CD4-positive, alpha-beta T cell treated with Interleukin-2 at 100 ng/mL for 4 hours (primary cell): ENCODE data around the gene DAGLB.
"Not testable (repeated sequence)": the region's sequence is repeated elsewhere in the genome, so short reads cannot be mapped to it uniquely, and the experiment has no call there.

Experiments used
- DNase-seq: peaks from one replicate; pipeline ENCODE4 v3.0.0-alpha.2; 2020; ENCODE audit warnings: low spot score

DAGLB gene

DNA sequence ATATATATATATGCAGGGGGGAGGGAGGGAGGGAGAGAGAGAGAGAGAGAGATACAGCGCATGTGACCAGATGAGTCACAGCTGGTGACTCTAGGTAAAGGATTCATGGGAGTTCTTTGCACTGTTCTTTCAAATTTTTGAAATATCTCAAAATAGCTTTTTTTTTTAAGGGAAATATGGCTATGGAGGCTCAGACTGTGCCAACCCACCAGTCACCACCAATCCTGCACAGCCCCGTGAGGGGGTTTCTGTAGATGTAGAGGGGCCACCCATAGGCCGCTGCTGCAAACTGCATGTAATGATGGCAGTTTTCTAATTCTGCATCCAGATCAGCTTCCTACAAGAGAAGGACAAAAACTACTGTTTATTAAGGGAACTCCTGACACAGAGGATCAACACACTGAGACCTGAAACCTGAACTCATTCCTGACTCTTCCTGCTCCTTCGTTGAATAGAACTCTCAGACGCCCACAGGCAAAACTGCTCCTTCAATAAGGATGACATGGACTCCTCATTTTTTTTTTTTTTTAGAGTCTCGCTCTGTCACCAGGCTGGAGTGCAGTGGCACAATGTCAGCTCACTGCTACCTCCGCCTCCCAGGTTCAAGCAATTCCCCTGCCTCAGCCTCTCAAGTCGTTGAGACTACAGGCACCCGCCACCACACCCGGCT, 17.3 kb downstream of the DAGLB start:
- DNase-seq = no peak

DNA sequence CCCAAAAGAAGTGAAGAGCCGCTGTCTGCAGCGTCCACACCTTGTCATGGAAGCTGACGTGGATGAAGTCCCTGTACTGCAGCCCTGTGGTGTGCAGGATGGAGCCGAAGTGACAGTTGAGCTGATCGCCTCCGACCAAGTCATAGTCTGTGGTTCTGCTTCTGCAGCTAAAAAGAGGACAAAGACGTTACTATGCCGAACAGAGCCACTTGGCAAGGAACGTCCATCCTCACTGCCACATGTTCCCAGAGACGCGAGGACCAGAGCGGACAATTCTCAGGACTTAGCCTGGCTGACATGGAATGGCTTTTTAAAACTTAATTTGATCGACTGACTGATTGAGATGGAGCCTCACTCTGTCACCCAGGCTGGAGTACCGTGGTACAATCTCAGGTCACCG, 21.8 kb downstream of the DAGLB start:
- no peak for DNase-seq

- no peak for DNase-seq
Measured at GRCh38 chr7:6423942-6424701, 23.6 kb downstream of the DAGLB start.

DNA sequence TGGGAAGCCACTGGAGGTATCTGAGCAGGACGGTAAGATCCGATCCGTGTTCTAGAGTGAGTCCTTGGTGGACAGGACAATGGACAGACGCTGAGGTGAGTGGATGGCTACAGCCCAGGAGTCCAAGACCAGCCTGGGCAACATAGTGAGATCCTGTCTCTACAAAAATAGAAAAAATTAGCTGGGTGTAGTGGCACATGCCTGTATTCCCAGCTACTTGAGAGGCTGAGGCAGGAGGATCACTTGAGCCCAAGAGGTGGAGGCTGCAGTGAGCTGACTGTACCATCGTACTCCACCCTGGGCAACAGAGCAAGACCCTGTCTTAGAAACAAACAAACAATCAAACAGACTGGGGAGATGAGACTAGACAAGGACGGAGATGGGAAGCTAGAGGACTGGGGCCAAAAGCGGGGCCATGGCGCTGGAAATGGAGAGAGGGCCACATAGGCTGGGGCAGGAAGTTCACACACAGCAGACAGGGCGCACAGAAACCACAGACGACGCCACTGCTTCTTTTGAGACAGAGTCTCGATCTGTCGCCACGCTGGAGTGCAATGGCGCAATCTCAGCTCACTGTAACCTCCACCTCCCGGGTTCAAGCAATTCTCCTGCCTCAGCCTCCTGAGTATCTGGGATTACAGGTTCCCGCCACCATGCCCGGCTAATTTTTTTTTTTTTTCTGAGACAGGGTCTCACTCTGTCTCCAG, 24.7 kb downstream of the DAGLB start:
- no peak for DNase-seq

DNA sequence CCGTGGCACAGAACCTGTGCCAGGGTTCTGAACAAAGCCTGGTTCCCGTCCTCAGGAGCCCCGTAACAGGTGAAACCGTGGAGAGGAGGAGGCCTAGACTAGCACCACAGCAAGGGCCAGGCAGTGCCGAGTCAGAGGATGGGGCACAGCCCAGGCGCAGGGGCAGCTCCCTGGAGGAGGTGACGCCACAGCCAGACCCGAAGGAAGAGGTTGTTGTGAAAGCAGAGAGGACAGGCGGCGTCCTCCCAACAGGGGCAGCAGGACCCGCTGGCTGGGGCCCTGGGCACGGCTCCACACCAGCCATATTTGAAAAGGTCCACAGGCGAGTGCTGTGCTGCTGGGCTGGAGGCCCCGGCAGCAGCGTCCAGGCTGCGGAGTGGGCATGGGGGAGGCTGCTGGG, 25.7 kb downstream of the DAGLB start:
- no peak for DNase-seq

GRCh38 chr7:6420680-6421079, 27.1 kb downstream of the DAGLB start:
- no peak for DNase-seq

GRCh38 chr7:6419310-6419773, 28.4 kb downstream of the DAGLB start:
- no peak for DNase-seq

DNA sequence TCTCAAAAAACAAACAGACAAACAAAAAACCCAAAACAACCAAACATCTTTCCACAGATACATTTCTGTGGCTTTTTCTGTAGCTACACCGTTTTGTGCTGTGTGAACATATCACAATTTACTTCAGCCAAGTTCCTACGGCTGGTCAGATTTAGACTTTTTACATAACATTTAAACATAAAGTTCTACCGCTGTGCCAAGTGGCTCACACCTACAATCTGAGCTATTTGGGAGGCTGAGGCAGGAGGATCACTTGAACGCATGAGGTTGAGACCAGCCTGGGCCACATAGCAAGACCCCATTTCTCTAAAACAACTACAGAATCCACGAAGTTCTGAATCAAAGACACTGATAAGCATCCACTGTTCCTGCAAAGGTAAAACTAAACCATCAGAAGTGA, 30.3 kb downstream of the DAGLB start:
- DNase-seq = no peak

DNA sequence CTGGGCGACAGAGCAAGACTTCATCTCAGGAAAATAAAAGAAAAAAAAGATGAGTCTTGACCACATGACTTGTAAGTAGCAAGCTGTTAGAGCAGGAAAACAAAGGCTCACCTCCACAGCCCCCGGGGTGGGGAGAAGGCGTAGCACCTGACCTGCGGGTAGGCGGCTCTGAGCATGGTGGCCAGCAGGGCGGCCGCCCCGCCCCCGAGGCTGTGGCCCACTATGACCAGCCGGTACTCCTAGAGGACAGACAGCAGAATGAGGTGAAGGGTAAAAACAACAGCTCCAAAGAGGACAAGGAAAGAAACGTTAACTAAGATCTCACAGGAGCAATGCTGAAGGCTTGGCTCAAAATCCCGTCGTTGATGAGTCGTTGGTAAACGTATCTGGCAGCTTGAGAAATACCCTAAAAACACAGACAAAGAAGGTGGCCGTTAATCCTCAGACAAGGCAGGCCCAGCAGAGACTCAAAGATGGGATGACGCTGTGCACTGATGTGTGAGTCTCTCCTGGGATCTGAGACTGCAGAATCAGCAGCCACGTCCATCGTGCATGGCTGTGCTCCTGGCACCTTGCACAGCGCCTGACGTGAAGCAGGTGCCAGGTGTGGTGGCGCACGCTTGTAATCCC, 31.1 kb downstream of the DAGLB start:
- no peak for DNase-seq

DNA sequence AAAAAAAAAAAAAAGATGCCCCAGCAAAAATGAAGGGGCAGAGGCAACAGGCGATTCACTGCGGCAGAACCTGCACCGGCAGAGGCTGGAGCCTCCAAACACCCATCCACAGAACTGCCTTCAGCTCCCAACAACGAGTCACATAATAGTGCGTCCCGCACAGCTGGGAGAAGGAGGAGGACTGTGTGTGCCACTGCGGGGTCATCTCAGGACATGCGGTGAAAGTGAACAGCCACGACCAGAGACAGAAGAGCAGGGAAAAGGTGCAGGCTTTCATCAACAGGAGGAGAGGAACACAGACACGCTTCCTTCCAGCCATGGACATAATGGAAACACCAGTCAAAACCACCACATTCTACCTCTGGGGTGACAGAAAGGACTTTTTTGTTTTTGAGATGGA, 34.1 kb downstream of the DAGLB start:
- no peak for DNase-seq

- DNase-seq = no peak
Measured at GRCh38 chr7:6409944-6410693, 37.6 kb downstream of the DAGLB start.

DNA sequence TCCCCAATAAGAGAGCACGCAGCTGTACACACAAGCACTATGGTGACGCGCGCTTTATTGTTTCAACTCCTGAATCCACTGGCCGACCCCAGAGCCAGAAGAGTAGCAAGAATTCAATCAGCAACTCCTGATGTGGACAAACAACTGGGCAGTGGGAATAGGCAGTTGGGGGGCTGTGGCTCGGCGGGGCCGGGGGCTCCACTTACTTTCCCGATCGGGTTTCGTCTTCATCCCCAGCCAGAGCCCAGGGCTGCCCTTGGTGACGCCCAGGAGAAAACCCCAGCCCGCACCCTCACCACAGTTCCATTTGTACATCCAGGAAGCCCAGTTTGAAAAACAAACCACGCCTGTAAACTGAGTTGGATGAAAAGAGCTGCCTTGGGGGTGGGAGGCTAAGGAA, 38.7 kb downstream of the DAGLB start:
- no peak for DNase-seq

DNA sequence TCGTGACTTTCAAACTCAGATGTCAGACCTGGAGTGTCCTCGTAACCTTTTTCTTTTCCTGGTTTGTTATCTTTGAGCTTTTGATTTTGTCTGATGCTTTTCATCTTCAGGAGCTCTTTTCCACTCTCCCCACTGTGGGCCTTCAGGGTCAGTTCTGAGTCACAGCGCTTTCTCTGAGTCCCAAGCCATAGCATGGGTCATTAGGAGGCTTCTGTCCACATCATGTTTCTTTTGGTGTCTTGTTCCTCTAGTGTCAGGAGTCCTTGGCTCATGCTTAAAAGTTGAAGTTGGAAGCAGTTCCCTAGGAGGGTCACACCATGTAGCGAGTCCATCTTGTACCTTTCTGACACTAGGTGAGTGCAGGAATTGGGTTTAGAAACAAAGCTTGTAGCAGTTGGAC, 40.3 kb downstream of the DAGLB start:
- DNase-seq = no peak

DNA sequence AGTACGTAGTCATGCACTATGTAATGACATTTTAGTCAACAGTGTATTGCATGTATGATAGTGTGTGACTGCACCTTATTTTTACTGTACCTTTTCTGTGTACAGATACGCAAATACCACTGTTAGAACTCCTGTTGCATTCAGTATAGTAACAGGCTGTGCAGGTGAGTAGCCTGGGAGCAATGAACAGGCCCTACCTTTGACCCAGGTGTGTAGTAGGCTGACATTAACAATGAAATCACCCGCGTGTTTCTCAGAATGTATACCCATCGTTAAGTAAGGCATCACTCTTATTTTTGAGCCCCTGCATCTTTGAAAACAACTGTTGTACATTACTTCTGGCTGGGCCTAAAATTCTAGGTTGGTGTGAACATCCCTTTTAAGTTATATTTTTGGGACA, 41.6 kb downstream of the DAGLB start:
- DNase-seq = no peak

DNA sequence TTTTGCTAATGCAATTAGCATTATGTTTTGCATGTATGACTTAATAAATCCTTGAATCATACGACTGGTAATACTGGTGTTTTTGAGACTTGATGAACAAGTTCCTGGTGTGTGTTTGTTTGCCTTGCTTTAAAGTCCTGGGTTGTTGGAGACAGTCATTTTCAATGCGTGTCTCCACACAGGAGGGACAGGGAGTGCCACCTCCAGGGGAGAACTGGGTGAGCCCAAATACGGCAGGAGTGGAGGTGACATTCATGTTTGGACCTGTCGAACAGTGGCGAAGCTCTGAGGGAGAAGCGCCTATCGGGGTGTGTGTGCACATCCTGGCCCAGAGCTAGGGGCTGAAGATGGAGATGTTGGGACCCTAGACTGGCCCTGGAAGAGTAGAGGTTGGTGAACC, 43.8 kb downstream of the DAGLB start:
- DNase-seq = no peak

GRCh38 chr7:6402741-6403140, 45.0 kb downstream of the DAGLB start:
- DNase-seq = no peak

DNA sequence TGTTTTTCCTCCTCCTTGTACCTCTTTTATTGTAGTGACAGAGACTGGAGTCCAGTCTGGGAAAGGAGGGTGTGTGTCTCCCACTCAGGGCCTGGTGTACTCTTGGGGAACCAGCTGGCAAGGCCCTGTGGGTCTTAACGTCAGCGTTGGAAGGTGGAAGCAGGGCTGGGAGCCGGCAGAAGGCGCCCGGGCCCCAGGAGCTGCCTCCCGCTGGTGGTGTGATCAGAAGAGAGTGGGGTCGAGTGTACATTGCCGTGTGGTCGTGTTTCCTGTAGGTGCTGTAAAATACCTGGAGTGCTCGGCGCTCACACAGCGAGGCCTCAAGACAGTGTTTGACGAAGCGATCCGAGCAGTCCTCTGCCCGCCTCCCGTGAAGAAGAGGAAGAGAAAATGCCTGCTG, 45.7 kb downstream of the DAGLB start:
- DNase-seq = no peak

DNA sequence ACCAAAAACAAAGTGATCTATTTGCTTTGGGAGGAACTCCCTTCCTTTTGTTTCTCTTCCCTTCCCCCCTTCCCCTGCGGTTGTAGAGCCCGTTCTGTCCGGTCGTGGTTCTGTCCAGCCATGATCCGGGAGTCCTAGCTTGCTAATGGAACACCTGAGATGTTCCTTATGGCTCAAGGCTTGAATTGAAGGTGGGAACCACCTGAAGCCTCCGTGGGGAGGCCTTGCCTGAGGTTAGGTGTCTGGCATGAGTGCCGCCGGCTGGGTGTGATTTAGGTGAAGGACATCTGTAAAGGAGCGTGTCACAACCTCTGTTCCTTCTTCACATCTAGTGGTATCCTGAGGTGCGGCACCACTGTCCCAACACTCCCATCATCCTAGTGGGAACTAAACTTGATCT, 46.2 kb downstream of the DAGLB start:
- no peak for DNase-seq

DNA sequence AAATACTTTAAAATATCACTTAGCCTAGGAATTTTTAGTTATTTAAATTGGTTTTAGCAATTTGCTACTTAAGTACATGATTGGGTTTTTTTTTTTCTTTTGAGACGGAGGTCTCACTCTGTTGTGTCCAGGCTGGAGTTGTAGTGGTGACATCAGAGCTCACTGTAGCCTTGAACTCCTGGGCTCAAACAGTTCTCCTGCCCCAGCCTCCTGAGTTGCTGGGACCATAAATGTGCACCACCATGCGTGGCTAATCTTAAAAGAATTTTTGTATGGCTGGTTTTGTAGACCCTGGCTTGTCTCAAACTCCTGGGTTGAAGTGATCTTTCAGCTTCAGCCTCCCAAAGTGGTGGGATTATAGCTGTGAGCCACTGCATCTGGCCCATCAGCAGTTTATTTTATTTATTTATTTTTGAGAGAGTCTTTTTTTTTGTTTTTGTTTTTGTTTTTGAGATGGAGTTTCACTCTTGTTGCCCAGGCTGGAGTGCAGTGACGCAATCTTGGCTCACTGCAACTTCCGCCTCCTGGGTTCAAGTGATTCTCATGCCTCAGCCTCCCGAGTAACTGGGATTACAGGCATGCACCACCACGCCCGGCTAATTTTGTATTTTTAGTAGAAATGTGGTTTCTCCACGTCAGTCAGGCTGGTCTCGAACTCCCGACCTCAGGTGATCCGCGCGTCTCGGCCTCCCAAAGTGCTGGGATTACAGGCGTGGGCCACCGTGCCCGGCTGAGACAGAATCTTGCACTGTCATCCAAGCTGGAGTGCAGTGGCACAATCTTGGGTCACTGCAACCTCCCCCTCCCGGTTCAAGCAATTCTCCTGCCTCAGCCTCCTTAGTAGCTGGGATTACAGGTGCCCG, 47.3 kb downstream of the DAGLB start:
- DNase-seq = not testable (repeated sequence)

- no peak for DNase-seq
Measured at GRCh38 chr7:6399351-6399750, 48.4 kb downstream of the DAGLB start.

- no peak for DNase-seq
Measured at GRCh38 chr7:6398943-6399342, 48.8 kb downstream of the DAGLB start.
